HEK293 (cell line): ENCODE results near the gene SYTL1.

Source experiments
- CTCF ChIP-seq: fragments of 450-650 bp; formaldehyde crosslinking; IDR thresholded peaks from 2 replicates; pipeline ENCODE4 v1.5.1; 2016; ENCODE audit warnings: missing biosample characterization, missing genetic modification characterization
- EGR2 ChIP-seq: fragments of 450-650 bp; formaldehyde crosslinking; IDR thresholded peaks from 2 replicates; pipeline ENCODE4 v1.5.1; 2016; ENCODE audit warnings: low read depth, missing biosample characterization, missing genetic modification characterization
- KLF10 ChIP-seq: fragments of 450-650 bp; IDR thresholded peaks from 2 replicates; pipeline ENCODE4 v1.5.1; 2018; ENCODE audit warnings: missing biosample characterization, mild to moderate bottlenecking, missing genetic modification characterization
- TCF7L2 ChIP-seq: IDR thresholded peaks from 2 replicates; pipeline ENCODE4 v1.6.1; 2011; ENCODE audit warnings: low read depth, mild to moderate bottlenecking, inconsistent platforms, low read length, moderate library complexity, borderline replicate concordance
- YY1 ChIP-seq: fragments of 450-650 bp; formaldehyde crosslinking; IDR thresholded peaks from 2 replicates; pipeline ENCODE4 v1.5.1; 2018; ENCODE audit warnings: missing biosample characterization, missing genetic modification characterization
- ZNF121 ChIP-seq: fragments of 450-650 bp; formaldehyde crosslinking; IDR thresholded peaks from 2 replicates; pipeline ENCODE4 v1.5.1; 2016; ENCODE audit warnings: missing biosample characterization, missing genetic modification characterization
- ZNF214 ChIP-seq: fragments of 450-650 bp; formaldehyde crosslinking; IDR thresholded peaks from 2 replicates; pipeline ENCODE4 v1.5.1; 2017; ENCODE audit warnings: missing biosample characterization, mild to moderate bottlenecking, missing genetic modification characterization, borderline replicate concordance
- ZNF239 ChIP-seq: fragments of 450-650 bp; formaldehyde crosslinking; IDR thresholded peaks from 2 replicates; pipeline ENCODE4 v1.5.1; 2016; ENCODE audit warnings: missing biosample characterization, missing genetic modification characterization
- ZNF350 ChIP-seq: fragments of 450-650 bp; formaldehyde crosslinking; IDR thresholded peaks from 2 replicates; pipeline ENCODE4 v1.5.0; 2017; ENCODE audit warnings: missing biosample characterization, mild to moderate bottlenecking, missing genetic modification characterization
- ZNF843 ChIP-seq: fragments of 450-650 bp; formaldehyde crosslinking; IDR thresholded peaks from 2 replicates; pipeline ENCODE4 v1.5.1; 2016; ENCODE audit warnings: missing biosample characterization, missing genetic modification characterization
- TF ChIP-seq, protein P1 (sequence below): fragments of 450-650 bp; formaldehyde crosslinking; IDR thresholded peaks from 2 replicates; pipeline ENCODE4 v1.5.1; 2016; ENCODE audit warnings: missing biosample characterization, missing genetic modification characterization
- TF ChIP-seq, protein P2 (sequence below): fragments of 450-650 bp; formaldehyde crosslinking; IDR thresholded peaks from 2 replicates; pipeline ENCODE4 v1.5.1; 2016; ENCODE audit warnings: missing biosample characterization, missing genetic modification characterization, borderline replicate concordance

DNA sequence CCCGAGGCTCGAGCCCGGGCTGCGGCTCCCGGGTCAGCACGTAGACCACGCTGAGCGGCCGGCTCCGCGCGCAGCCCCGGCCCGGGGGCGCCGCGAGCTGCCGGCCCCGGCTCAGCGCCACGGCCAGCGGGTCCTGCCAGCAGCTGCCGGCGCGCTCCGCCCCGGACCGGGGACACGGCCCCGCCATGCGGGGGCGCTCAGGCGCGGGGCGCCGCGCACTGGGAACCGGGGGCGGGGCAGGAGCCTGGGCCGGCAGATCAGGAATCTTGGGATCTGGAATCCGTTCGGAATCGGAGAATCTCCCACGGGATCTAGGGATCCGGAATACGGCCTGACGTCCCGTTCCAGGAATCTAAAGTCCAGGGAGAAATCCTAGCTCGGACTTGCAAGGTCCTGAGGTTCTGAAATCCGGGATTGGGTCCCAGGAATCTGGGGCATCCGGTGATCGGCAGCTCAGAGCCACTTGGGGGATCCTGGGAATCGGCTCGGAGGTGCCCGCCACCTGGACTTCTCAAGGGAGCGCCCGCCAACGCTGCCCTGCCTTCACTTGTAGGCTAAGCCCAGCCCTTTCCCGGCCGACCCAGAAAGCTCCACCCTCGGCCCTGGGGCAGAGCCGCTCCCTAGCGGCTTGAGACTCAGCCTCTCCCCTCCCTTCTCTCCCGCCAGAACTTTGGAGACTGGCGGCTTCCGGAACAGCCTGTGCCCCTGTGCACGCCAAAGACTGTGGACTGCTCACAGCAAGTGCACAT, 24.8 kb downstream of the SYTL1 start, which contains the start of gene MAP3K6:
- TF ChIP-seq, protein P1, sequence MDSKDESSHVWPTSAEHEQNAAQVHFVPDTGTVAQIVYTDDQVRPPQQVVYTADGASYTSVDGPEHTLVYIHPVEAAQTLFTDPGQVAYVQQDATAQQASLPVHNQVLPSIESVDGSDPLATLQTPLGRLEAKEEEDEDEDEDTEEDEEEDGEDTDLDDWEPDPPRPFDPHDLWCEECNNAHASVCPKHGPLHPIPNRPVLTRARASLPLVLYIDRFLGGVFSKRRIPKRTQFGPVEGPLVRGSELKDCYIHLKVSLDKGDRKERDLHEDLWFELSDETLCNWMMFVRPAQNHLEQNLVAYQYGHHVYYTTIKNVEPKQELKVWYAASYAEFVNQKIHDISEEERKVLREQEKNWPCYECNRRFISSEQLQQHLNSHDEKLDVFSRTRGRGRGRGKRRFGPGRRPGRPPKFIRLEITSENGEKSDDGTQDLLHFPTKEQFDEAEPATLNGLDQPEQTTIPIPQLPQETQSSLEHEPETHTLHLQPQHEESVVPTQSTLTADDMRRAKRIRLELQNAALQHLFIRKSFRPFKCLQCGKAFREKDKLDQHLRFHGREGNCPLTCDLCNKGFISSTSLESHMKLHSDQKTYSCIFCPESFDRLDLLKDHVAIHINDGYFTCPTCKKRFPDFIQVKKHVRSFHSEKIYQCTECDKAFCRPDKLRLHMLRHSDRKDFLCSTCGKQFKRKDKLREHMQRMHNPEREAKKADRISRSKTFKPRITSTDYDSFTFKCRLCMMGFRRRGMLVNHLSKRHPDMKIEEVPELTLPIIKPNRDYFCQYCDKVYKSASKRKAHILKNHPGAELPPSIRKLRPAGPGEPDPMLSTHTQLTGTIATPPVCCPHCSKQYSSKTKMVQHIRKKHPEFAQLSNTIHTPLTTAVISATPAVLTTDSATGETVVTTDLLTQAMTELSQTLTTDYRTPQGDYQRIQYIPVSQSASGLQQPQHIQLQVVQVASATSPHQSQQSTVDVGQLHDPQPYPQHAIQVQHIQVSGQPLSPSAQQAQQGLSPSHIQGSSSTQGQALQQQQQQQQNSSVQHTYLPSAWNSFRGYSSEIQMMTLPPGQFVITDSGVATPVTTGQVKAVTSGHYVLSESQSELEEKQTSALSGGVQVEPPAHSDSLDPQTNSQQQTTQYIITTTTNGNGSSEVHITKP (tag by site-specific recombination) = peak; percentile 59
- no peak; the same call in 1 of the 2 replicates for TF ChIP-seq CTCF (tag by site-specific recombination)
- no peak for TF ChIP-seq ZNF214
- TF ChIP-seq ZNF350 (tag by site-specific recombination) = no peak
- TF ChIP-seq TCF7L2 = no peak
- TF ChIP-seq, protein P2, sequence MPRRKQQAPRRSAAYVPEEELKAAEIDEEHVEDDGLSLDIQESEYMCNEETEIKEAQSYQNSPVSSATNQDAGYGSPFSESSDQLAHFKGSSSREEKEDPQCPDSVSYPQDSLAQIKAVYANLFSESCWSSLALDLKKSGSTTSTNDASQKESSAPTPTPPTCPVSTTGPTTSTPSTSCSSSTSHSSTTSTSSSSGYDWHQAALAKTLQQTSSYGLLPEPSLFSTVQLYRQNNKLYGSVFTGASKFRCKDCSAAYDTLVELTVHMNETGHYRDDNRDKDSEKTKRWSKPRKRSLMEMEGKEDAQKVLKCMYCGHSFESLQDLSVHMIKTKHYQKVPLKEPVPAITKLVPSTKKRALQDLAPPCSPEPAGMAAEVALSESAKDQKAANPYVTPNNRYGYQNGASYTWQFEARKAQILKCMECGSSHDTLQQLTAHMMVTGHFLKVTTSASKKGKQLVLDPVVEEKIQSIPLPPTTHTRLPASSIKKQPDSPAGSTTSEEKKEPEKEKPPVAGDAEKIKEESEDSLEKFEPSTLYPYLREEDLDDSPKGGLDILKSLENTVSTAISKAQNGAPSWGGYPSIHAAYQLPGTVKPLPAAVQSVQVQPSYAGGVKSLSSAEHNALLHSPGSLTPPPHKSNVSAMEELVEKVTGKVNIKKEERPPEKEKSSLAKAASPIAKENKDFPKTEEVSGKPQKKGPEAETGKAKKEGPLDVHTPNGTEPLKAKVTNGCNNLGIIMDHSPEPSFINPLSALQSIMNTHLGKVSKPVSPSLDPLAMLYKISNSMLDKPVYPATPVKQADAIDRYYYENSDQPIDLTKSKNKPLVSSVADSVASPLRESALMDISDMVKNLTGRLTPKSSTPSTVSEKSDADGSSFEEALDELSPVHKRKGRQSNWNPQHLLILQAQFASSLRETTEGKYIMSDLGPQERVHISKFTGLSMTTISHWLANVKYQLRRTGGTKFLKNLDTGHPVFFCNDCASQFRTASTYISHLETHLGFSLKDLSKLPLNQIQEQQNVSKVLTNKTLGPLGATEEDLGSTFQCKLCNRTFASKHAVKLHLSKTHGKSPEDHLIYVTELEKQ (tag by site-specific recombination) = no peak
- TF ChIP-seq ZNF121 (tag by site-specific recombination) = no peak
- peak; percentile 38; the same call in 1 of the 2 replicates for TF ChIP-seq KLF10 (tag by site-specific recombination)
- peak; percentile 27; the same call in 1 of the 2 replicates for TF ChIP-seq EGR2
- TF ChIP-seq YY1 (tag by site-specific recombination) = no peak; the same call in 1 of the 2 replicates
- no peak for TF ChIP-seq ZNF843 (tag by site-specific recombination)
- no peak for TF ChIP-seq ZNF239
